CD4-positive, alpha-beta T cell treated with Interleukin-17A for 1 hour (primary cell): ENCODE measurements around the gene AWAT2.

Experiments used
- DNase-seq: peaks from one replicate; pipeline ENCODE4 v3.0.0-alpha.2; 2020

Gene AWAT2, protein sequence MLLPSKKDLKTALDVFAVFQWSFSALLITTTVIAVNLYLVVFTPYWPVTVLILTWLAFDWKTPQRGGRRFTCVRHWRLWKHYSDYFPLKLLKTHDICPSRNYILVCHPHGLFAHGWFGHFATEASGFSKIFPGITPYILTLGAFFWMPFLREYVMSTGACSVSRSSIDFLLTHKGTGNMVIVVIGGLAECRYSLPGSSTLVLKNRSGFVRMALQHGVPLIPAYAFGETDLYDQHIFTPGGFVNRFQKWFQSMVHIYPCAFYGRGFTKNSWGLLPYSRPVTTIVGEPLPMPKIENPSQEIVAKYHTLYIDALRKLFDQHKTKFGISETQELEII

DNA sequence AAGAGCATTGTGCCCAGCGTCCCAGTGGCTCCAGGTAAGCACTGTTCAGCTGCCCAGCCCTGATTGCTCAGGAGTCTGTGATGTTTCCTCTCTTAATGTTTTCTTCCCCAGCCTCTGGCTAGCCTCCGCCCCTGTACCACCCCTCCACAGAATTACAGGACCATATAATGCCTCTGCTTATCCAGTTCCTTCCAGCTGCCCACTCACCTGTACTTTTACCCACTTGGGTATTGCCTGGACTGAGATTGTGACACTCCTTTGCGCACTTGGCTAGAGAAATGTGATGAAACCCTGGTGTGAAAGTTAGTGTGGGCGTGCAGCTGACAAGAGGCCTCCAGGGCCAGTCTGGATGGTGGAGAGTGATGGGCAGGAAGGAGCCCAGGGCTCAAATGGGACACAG lies at the start of gene AWAT2:
AWAT2 (minus strand) TSS at position 14 of the 400 bp plus-strand sequence; CDS start at position 8, 6 bp downstream.
- no peak for DNase-seq

DNA sequence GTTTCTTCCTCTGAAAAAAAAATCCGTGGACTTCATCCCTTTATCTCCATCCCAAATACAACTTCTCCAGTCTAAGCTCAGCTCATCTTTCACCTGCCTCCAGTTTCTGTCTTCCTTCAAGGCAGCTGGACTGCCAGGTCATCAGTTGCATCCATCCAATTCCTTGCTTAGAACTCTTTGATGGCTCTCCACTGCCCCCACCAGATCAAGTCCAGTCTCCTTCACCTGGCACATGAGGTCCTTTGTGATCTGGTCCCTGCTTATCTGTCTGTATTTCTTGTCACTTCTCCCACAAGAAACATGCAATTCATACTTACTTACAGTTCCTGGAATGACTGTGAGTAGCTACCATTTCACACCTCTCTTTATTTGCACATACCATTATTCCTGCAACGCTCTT lies 46.3 kb upstream of the AWAT2 start:
- no peak for DNase-seq

DNA sequence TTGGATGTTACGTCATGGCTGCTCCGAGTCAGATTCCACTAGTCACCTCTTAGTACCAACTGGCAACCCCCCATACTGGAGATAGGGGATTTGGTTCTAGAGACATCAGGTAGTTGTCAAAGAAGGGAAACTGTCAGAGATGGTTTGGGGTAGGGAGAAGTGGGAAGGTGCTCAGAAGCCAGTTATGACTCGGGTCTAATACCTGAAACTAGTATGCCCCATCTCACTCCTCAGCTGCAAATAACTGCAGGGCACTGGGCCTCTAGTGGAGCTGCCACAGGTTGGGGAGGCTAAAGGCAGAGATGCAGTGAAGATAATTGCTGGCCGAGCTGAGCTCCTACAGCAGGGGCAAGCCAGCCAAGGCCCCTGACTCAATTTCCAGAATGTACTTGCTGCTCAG lies 42.5 kb upstream of the AWAT2 start:
- no peak for DNase-seq

DNA sequence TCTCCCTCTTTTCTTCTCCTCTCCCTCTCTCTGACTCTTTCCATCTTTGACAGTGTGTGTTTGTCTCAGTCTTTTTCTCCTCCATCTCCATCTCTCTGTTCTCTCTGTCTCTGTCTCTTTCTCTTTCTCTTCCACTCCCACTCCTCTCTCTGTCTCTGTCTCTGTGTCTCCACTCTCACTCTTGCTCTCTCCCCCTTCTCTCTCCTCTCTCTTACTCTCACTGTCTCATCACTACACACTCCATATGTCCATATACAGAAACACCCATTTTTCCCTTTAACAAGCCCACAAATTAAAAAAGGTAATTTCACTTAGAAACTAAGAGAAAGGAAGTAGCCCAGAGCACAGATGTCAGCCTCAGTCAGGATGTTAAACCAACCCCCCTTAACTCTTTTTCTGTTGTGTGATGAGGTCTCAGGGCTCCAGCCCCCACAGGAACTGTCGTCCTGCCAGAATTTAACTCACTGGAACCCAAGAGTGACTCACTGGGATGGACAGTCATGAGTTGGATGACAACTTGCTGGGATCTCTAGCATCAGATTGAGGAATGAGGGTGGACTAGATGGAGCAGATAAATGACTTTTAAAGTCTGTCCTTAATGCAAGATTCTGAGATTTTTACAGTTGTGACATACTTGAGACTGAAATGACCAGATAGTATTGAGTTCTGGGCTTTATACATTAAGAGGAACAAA lies 40.0 kb upstream of the AWAT2 start:
- DNase-seq: no peak

DNA sequence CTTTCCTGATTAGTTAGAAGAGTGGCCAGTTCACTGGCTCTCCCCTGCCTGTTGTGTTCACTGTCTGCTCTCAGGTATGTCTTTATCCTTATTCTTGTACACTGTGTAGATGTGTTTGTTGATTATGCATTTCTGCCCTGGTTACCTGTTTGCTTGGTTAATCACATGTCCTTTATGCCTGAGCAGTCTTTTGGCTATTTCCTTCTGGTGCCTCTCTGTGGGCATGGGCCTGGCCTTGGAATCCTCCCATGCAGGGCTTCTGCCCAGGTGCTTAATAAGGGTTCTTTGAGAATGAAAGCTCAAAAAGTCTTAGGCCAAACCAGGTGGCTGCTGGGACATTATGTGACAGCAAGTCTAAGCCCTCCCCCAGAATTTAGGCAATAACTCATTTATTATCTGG lies 39.0 kb upstream of the AWAT2 start:
- DNase-seq: no peak

DNA sequence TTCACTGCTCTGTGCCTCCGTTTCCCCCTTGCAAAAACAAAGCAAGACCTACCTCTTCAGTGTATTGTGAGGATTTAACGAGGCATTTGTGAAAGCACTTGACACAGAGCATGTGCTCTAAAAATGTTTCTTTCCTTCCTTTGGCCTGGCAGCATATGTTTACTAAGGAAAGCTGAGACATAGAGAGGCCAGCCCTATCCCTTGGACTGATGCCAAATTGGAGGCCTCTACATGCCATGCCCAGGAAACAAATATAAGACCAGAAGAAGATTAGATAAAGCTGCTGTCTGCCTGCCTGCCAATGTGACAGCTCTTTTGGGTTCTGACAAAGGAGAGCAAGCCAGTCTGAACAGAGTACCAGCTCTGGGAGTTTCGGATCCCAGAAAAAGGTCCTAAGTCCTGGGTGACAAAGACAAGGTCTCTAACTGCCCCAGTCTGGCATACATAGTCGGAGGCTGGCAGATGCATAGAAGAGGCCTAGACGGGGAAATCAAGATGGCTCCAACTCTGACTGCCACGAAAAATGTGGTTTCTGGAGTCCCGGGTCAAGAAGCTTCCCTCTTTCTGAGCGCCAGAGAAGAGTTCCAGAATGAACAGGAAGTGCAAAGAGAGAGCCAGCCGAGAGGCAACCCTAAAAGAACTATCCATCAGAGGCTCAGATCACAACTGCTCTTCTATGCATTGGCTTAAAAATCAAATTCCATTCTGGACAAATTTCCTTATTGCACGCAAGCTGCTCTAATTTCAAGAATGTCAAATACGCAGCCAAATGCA lies 38.3 kb upstream of the AWAT2 start:
- no peak for DNase-seq

DNA sequence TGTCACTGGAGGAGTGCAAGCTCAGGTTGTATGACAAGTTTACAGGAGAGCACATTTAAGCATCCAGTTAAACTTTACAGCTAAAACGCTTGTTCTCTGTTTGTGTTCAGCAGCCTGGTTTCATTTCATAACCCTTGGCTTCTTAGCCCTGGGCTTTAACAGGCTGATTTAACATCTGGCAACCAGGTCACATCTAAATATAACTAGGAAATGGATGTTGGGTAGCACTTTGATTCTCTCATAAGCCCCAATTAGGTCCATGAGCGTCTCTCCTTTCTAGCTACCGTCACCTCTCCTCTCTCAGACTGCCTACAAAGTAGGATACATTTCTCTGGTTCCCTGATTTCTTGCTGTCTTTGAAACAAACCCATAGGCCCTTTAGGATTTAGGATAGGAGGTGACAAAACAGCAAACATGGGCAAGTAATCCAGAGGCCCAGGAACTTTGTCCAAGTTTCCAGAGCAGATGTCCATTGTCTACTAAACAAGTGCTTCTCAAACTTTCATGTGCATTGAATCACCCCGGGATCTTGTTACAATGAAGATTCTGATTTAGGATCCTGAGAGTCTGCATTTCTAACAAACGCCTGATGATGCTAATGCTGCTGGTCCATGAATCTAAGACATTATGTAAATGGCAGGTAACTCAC lies 35.0 kb upstream of the AWAT2 start:
- DNase-seq: no peak

DNA sequence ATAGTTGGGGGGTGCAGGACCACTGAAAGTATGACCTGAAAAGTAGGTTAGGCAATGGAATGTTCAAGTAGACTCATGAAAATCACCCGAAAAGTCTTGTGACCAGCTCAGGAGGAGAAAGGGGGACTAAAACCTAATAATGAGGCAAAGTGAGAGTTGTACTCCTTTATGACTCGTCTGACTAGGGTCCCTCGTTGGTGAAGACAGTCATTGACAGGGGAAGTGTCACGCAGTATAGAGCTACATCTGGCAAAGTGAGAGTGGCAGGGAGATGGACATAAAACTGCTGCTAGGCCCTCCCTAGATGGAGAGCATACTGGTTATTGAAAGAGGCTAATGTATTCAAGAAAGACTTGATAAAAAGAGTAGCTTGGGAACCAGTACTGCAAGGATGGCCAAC lies 33.0 kb upstream of the AWAT2 start:
- DNase-seq: no peak

DNA sequence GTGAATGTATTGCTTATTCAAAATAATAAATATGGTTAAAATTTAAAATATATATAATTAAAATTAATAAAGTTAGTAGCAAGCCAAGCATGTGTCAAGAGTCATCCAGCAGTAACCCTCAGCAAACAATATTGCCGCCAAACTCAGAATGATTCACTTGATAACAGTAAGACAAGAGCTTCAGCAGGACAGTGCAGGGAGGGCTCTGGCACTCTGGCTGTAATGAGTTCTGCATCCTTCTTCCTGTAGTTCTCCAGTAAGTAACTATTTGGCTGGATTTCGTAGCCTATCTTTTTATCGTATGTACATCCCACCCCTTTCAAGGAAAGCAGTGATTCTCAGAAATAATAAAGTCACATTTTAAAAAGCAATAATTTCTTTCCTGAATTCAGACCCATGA lies 30.1 kb upstream of the AWAT2 start:
- no peak for DNase-seq

DNA sequence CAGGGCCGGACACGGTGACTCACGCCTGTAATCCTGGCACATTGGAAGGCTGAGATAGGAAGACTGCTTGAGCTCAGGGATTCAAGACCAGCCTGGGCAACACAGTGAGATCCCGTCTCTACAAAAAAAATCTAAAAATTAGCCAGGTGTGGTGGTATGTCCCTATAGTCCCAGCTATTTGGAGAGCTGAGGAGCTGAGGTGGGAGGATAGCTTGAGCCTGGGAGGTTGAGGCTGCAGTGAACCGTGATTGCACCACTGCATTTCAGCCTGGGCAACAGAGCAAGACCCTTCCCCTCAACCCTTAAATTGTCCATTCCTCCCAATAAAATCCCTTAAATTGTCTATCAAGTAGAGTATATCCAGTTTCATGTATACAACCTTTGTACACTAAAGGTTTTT lies 29.6 kb upstream of the AWAT2 start:
- no peak for DNase-seq

DNA sequence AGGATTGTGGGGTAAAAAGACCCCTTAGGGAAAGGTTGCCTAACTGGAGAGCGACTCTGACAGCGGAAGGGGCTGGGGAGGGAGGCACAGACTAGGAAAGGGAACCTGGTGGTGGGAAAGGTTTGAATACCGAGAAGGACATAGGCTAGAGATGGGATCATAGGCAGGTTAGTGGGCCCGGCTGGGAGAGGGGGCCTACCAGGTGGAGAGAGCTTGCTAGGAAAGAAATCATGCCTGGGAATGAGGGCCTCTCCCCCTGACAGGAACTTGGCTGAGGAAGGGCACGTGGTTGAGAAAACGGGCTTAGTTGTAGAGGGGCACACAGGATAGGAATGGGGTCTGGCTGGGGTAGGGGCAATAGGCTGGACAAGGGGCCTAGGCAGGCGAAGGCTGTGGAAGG lies 16.9 kb upstream of the AWAT2 start:
- no peak for DNase-seq

DNA sequence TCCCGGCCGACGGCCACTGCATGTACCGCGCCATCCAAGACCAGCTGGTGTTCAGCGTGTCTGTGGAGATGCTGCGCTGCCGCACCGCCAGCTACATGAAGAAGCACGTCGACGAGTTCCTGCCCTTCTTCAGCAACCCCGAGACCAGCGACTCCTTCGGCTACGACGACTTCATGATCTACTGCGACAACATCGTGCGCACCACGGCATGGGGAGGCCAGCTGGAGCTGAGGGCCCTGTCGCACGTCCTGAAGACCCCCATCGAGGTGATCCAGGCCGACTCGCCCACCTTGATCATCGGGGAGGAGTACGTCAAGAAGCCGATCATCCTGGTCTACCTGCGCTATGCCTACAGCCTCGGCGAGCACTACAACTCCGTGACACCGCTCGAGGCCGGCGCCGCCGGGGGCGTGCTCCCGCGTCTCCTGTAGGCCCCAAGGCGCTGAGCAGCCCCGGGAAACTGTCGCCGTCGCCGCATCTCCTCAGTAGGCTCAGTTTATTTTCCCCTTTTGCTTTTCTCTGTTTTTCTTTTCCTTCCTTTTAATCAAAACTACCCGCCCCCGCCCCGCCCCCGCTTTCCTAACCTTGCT lies 13.3 kb upstream of the AWAT2 start:
- no peak for DNase-seq

DNA sequence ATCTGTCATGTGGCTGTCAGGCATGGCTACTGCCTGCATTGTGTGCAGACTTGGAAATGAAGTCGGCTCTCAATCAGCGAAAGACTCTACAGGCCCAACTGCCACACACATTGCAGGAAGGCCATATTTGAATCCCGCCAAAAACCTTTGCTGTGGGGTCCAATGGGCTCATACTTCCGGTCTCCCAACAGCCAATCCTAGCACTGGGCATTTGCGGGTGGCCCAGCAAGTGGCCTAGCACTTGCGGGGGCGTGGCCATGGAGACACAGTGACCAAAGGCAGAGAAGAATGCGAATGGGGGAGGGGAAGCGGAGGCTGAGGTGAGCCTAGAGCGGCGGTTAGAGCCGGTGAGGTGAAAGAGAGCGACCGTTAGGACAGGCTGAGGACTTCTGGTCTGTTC lies 12.3 kb upstream of the AWAT2 start, which contains the start of gene OTUD6A:
OTUD6A (plus strand) TSS at position 382 of the 400 bp plus-strand sequence. CDS start 68 bp downstream, outside the sequence.
- DNase-seq: no peak

DNA sequence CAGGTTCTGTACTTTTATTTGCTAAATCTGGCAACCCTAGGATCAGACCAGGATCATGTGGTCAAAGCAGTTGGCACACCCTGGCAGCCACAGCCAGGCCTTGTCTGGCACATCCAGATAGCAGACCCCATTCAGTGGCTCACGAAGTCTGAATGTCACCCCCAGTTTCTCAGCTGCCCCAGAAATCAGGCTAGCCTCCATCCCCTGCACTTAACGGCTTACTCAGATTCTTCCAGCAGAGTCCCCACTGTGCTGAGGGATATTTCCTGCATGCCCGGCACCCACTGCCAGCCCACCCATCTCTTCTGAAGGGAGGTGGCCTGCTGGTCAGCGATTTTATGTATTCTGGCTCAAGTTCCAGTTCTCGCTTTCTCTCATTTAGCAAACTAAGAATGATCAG lies 4.7 kb upstream of the AWAT2 start:
- DNase-seq: no peak

DNA sequence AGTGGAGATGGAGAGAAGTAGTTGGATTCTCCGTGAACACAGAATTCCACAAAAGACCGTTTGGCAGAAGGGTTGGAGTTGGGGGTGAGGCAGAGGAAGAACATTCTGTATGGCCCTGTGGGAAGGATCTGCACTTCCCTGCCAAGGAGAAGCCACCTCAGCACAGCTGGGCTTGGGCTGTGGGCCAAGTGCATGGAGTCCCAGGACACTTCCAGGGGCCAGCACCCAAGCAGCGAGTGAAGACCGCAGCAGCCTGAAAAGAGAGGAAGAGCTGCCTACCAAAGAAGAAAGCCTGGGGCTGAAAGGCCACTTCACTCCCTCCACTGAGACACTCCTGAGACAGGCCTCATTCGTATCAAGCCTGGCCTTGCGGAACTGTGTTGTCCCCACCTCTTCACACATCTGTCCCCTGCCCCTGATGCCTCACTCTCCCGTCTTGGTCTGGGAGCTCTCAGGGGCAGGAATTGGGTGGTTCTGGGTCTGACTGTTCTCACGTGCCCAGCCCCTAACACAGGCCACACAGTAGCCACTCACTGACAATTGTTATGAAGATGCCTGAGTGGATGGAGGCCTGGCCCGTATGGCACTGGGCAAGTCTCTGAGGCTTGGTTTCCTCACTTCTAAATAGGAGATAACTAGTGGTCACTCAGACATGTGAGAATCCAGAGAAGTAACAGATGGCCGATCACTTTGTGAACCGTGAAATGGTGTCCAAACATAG lies 3.3 kb upstream of the AWAT2 start:
- no peak for DNase-seq

DNA sequence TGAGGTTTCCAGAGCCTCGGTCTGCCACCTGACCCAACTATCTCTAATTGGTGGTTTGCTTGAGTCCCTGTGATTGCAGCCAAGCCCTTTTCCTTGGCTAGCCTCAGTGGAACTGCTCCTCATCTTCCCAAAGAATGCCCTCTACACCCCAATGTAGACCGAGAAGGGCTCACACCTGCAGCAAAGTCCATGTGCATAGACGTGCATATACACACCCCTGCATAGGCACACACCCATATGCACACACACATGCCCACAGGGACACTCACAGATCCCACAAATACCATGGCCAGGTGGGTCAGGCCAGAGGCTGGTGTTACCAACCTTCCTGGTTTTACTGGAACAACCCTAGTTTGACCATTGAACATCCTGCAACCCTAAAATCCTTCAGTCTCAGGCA lies 332 bp downstream of the AWAT2 start:
- DNase-seq: no peak

DNA sequence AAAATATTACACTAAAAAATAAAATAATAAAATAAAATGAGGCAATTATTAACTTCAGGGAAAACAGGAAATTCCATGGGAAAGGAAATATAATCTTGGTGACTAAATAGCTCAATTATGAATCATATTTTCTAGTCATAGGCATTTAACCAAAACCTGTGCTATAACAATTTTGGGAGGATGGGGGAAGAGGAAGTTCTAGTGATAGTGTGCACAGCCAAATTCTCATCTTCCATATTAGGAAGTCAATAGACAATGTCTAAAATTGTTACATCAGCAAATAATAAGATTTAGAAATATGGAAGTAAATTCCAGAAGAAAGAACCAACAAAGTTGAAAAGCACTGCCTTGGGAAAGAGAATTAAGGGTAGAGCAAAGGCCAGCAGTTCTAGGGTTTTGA lies 2.8 kb downstream of the AWAT2 start:
- DNase-seq: no peak

DNA sequence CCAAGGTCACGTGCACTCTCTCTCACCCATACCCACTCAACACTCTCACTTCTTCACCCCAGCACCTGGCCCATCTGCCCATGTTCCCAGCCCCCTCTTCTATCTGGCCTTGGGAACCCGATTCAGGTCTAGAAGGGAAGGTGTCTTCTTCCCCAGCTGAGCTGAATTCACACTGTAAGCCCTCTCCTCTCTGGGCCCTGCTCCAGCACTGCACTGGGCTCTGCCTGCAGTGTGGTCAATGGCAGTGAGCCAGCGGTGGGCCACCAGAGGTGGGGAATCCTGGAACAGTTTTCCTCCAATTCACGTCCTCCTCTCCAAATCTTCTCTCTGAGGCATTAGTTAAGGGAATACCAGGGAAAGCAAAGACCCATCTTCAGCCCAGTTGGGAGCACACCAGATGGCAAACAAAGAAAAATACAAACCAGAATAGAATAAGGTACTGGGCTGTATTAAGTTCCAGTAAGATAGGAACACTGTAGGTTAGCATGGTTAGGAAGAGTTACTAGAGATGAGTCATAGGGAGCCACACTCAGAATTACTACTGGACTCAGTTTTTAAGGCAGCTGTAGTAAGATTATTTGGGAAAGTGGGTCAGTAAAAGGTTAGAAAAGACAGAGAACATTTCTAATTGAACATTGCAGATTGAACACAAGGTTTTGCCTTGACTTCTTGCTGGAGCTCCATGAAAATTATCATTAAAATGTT lies 5.0 kb downstream of the AWAT2 start:
- DNase-seq: no peak

DNA sequence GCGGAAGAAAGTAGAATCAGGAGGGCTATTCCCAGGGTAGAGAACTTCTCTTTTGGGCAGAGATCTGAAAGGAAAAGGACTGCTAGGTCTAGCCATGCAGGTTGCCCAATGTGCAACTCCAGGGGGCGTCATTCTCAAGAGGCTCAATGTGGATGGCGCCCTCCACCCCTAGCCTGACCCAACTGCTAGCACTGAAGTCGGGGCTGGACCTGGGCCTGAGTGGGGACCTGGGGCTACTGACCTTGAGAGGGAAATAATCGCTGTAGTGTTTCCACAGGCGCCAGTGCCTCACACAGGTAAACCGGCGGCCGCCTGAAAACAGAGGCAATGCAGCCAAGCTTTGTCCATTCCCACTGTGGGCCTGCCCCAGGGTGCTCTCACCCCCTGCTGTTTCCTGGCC lies 6.1 kb downstream of the AWAT2 start:
- no peak for DNase-seq

DNA sequence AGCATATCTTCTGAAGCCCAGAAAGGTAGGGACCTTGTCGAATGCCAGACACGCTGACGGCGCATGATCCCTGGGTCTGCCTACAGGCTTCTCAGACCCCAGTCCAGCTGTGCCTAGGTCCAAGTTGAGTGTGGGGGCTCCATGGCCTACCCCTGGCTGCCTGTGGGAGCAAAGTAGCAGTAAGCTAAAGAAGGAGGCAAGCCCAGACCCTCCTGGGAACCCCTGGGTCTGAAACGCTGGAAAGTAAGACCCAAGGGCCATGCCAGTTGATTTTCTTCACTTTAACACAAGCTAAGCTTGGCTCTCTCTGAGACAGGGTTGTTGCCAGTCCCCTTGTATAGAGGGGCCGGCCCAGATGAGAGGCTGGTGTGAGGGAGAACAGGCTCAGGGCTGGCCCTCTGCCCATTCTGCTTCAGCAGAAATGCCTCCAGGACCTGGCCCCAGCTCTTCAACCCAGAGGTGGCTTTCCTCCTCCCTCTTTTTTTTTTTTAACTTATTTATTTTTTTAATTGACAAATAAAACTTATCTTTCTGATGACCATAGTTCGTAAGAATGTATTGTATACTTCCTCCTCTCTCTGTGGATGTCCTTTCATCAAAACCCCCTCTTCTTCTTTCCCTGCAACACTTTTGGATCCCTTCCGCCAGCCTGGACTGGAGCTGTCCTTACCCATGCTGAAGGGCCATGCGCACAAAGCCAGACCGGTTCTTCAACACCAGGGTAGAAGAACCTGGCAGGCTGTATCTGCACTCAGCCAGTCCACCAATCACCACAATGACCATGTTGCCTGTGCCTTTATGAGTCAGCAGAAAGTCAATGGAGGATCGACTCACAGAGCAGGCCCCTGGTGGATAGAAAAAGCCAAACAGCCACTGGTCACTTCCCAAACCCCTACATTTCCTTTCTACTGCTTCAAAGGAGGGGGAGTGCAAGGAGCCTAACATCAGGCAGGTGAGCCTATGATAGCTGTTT lies 7.1 kb downstream of the AWAT2 start:
- no peak for DNase-seq
